Middle frontal gyrus (tissue), 1 donor: ENCODE measurements around the gene SPDYE6.
"Not testable (repeated sequence)": the region's sequence is repeated elsewhere in the genome, so short reads cannot be mapped to it uniquely, and the experiment has no call there.

Experiments used
- DNase-seq: peaks from one replicate; pipeline ENCODE4 v3.0.0-alpha.2; 2015; ENCODE audit warnings: low spot score; ENCODE audit errors: extremely low spot score

SPDYE6 gene, protein sequence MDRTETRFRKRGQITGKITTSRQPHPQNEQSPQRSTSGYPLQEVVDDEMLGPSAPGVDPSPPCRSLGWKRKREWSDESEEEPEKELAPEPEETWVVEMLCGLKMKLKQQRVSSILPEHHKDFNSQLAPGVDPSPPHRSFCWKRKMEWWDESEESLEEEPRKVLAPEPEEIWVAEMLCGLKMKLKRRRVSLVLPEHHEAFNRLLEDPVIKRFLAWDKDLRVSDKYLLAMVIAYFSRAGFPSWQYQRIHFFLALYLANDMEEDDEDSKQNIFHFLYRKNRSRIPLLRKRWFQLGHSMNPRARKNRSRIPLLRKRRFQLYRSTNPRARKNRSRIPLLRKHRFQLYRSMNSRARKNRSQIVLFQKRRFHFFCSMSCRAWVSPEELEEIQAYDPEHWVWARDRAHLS

DNA sequence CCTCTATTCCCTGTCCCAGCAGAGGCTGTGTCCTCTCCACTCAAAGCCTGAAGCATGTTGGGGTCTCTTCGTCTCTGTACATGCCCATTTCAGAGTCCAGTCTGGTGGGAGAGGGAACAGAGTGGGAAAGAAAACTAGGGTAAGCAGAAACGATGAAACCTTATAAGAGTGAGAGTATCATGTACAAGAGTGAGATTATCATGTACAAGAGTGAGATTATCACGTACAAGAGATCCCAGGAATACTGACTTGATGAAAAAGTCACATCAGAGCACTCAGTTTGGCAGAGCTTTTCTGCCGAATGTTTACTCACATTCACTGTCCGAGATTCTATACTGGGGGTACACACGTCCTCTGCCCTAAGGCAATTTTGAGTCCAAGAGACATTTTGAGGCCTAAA is at the start of gene SPDYE6:
TSS of gene SPDYE6 (minus strand) at position 101 of the 400 bp plus-strand sequence. CDS start 421 bp downstream, outside the sequence.
- DNase-seq = not testable (repeated sequence)

DNA sequence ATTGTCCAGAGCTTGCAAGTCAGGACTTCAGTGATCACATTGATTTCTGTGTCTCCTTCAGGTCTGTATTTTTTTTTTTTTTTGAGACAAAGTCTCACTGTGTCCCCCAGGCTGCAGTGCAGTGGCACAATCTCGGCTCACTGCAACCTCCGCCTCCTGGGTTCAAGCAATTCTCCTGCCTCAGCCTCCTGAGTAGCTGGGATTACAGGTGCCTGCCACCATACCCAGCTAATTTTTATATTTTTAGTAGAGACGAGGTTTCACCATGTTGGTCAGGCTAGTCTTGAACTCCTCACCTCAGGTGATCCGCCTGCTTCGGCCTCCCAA is 48.6 kb upstream of the SPDYE6 start:
- not testable (repeated sequence) for DNase-seq

DNA sequence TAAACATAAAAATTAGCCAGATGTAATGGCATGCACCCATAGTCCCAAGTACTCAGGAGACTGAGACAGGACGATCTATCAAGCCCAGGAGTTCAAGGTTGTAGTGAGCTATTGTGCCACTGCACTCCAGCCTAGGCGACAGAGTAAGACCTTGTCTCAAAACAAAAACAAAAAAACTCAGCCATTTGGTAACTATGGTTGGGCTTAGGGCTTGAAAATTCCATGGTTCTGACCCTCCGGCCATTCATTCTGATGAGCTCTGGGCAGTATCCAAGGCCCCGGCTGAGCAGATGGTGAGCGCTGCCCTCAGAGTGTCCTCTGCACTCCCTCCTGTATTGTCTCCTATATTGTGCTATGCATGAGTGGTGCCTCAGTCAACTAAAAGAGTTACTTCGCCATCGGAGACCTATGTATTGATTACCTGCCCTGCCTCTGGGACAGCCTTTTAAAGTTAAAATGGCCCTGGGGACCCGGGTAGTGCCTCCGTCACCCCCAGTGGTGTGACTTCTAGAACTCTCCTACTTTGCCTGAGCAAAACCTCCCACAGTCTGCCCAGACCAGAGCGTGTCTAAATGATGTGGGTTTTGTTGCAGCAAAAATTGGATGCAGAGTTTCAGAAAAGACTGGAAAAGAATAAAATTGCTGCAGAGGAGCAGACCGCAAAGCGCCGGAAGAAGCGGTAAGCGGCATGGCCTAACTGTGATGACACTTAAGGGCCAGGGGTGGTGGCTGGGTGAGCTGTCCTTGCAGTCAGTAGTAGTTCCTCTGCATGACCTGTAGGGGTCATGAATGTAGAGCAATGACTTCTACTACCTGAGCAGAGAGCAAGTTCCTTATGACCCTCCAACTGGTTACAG is 48.0 kb upstream of the SPDYE6 start:
- DNase-seq = no peak

DNA sequence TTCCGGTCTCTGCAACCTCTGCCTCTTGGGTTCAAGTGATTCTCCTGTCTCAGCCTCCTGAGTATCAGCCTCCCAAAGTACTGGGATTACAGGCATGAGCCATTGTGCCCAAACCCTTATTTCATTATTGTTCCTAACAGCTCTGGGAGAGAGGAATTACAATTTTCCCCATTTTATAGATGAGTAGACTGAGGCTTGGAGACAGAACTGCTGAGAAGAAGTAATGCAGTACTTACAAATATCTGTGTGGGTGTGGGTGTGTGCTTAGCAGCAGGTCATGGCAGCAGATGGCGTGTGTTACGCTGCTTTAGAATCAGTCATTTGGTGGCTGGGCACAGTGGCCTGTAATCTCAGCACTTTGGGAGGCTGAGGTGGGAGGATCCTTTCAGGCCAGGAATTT is 47.3 kb upstream of the SPDYE6 start:
- no peak for DNase-seq

DNA sequence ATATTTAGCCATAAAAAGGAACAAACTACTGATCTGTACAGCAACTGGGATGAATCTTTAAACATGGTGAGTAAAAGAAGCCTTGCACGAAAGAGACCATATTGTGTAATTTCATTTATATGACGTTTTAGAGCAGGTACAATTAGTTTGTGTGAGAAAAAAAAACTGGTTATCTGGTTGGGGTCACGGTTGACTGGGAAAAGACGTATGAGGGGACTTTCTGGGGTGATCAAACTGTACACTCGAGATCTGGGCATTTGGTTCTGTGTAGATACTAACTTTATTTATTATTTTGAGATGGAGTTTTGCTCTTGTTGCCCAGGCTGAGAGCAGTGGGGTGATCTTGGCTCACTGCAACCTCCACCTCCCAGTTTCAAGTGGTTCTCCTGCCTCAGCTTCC is 44.1 kb upstream of the SPDYE6 start:
- DNase-seq = no peak

DNA sequence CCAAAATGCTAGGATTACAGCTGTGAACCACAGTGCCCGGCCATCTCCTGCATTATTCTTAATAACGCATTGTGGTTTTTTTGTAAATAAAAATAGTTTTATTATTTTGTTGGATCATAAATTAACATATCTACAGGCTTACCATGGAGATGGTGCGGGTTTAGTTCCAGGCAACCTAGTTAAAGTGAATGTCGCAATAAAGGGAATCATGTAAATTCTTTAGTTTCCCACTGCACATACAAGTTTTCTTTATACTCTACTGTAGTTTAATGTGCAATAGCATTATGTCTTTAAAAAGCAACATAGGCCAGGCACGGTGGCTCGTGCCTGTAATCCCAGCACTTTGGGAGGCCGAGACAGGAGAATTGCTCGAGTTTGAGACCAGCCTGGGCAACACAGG is 42.3 kb upstream of the SPDYE6 start:
- DNase-seq = no peak

DNA sequence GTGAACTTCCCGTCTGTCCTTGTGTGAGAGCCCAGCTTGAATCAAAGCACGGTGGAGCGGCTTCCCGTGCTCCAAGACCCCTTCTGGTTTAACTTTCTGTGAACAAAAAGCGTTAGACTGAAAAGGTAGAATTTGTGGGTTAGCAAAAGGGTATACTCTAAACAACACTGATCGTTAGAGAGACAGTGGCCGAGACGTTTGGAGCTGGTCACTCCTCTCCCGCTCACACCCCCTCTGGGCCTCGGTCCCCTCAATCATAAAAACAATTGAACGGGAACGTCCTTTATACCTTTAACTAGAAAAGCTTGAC is 40.4 kb upstream of the SPDYE6 start:
- no peak for DNase-seq

DNA sequence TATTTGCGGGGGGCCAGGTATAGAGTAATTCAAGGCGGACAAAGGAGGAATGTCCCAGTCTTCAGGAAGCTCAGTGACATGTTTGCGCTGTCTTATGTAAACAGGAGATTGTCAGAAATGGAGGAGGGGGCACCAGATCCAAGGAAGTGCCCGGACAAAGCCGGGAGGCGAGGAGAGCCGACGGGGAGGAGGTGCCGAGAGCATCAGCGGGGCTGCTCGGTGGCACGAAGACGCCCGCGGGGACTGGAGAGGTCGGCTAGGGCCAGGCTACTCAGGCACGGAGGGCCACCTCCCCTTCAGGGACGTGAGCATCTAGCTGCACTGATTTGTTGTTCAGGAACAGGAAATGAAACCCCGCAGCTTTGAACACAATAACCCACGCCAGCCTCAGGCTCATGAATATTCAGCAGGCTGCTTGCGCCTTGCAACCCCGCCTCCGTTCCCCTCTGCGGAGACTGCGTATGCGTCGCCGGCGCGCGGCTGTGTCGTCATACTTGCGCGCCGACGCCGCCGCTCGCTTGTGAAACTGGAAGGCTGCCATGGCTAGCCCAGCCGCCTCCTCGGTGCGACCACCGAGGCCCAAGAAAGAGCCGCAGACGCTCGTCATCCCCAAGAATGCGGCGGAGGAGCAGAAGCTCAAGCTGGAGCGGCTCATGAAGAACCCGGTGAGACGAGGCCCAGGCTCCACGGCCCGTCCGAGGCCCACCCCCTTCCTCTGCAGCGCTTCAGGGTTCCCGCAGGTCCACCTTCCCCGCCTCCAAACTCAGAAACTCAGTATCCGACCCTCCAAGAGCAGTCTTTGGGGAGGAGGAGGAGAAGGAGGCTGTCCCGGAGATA is 39.8 kb upstream of the SPDYE6 start, which contains the start of gene PRKRIP1:
TSS of gene PRKRIP1 (plus strand) at position 491 of the 837 bp plus-strand sequence. CDS start at position 540, 49 bp downstream.
- DNase-seq = peak; percentile 92

DNA sequence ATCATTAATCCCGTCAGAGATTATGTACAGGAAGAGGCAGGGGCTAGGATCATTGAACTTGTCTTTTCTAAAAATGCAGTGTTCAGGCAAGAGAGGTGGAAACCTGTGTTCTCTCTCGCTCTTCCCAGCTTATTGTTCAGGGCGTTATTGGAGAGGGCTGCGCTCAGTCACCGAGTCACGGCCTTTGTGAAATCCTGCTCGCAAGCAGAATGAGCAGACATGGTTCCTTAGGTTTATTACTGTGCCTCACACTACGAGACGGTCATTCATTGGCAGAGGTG is 39.3 kb upstream of the SPDYE6 start:
- no peak for DNase-seq

DNA sequence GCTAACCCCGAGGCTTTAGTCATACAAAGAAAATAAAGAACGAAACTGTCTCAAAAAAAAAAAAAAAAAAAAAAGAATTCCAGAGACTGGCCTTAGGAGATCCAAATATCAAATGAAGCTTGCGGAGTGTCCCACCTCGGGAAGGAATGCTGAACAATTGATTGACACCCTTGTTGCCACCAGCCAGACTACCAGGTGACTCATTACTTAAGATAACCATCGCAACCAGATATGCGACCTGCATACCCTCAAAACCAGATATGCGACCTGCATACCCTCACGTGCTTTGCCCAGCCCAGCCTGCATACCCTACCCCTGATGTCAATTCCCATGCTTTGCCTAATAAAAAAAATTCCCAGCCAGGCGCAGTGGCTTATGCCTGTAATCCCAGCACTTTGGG is 37.2 kb upstream of the SPDYE6 start:
- no peak for DNase-seq

DNA sequence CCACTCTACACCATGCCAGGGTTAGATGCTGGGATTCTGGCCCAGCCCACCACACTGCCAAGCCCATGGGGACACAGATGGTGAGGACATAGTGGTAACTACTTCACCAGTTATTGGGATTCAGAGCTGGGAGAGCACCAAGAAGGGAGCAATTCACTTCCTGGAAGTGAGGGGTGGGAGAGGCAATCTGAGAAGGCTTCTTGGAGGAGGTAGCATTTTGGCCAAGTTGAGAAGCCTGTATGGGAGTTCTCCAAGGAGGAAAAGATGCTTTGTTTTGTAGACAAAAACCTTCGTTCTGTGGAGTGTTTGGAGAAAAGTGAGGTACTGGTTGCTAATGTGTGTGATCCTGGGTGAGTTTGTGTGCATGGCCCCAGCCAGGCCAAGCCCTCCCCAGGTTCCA is 36.1 kb upstream of the SPDYE6 start:
- DNase-seq = no peak

DNA sequence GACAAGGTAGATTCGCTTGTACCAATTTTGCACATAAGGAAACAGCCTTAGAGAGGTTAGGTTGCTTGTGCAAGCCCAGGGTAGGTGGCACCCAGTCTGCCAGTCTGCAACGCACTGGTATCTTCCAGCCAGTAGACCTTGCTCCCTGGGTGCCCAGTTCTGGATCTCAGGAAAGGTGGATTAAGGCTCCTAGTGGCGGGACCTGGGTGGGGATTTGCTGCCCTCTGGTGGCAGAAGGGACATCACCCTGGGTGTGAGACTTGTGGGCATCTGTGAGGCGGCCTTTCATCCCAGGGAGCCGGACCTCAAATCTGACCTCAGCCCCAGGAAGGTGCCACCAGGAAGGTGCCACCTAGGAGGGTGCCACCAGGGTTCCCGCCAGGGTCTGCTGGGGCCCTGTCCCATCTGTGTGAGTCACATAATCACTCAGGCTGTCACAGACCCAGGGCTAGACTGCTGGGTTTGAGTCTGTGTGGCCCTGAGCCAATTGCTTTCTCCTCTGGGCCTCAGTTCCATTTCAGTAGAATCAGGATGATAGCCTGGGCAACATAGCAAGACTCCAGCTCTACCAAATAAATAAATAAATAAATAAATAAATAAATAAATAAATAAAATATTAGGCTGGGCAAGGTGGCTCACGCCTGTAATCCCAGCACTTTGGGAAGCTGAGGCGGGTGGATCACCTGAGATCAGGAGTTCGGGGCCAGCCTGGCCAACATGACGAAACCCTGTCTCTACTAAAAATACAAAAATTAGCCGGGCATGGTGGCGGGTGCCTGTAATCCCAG is 34.6 kb upstream of the SPDYE6 start:
- DNase-seq = peak; percentile 29

DNA sequence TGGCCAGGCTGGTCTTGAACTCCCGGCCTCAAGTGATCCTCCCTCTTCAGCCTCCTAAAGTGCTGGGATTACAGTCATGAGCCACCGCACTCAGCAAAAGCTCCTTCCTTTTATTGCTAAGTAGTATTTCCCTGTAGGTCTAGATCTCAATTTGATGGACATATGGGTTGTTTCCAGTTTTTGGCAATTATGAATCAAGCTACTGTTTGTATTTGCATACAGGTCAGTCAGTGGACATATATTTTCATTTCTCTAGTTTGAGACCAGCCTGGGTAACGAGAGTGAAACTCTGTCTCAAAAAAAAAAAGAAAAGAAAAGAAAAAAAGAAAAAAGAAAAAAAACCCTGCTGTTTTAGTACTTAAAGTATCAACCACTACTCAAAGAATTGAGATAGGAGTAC is 33.6 kb upstream of the SPDYE6 start:
- no peak for DNase-seq

DNA sequence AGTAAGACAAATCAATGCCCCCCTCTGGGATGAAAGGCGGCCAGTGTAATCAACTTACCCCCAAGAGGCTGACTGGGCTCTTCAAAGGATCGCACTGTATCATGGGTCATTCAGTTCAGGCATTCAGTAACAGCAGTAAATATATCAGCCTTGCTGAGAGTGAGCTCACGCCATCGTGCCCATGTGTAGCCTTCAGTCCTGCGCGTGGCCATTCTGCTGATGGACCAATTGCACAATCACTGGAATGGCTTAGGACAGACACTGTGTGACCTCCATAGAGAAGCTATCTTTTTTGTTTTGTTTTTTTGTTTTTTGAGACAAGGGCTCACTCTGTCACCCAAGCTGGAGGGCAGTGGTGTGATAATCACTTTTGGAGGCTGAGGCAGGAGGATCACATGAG is 30.8 kb upstream of the SPDYE6 start:
- no peak for DNase-seq

DNA sequence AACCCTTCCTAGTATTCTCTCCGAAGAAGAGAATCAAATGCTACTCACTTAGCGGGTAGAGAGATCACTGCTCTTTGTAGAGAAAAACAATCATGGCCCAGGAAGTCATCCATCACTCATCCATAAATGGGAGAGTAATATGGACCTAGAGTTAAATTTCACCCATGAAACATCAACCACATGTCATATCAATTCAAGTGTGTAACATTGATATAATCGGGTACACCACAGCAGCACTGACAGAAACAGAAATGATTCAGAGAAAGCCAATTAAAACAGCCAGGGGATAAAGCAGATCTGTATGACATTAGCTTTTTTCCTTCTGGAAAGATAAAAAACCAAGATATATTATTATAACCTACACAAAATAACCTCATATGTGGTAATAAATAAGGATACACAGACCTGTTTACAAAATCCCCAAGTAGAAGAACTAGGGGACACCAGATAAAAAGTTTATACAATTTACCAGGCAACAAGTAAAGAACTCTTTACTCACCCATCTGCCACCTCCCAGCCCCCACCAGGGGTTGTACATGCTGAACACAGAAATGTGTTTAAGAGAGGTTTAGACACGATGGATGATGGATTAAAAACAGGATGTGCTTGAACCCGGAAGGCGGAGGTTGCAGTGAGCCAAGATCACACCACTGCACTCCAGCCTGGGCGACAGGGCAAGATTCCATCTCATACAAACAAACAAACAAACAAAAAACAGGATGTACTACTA is 25.6 kb upstream of the SPDYE6 start:
- not testable (repeated sequence) for DNase-seq

DNA sequence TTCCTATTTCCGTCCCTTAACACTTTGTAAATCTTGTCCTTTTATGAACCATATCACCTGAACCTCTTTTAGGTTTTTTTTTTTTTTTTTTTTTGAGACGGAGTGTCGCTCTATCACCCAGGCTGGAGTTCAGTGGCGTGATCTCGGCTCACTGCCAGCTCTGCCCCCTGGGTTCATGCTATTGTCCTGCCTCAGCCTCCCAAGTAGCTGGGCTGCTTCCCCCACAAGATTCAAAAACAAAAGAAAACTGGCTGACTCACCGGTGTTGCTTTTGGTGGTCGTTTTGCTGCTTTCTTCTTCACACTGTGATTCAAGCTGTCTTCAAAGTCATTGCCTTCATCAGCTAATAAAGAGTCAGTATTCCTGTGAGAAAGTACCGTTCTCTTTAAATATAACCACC is 24.6 kb upstream of the SPDYE6 start:
- not testable (repeated sequence) for DNase-seq

DNA sequence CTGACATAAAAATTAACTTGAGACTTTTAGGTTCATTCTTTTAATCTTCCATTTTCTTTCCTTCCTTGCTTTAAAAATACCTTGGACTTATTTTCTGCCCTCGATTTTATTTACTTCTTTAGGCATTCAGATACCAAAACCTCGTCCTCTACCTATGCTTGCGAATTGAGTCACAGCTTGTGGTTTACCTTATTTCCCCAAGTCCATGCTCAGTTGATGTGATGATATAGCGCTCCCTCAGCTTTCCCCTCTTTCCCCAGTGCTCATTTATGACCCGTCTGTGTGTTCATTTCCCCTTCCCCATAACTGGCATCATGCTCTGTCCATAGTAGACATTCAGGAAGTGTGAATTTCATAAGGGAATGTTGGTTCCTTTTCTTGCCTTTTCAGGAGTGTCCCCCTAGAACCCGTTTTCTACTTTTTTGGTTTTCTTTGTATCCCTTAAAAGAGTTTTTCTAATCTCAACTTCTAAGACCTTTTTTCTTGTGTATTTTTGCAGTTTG is 20.8 kb upstream of the SPDYE6 start:
- no peak for DNase-seq

DNA sequence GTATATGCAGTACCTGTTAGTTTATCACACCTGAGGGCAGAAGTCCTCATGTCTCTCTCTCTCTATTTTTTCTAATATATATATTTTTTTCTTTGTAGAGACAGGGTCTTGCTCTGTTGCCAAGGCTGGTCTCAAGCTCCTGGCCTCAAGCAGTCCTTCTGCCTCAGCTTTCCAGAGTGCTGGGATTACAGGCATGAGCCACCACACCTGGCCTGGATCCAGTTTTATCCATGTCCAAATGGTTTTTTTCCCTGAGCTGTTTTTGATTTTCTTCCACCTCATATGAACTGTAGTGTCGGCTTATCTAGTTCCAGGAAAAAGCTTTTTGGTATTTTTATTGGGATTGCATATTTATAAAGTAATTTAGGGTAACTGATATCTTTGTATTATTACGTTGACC is 16.6 kb upstream of the SPDYE6 start:
- DNase-seq = not testable (repeated sequence)

DNA sequence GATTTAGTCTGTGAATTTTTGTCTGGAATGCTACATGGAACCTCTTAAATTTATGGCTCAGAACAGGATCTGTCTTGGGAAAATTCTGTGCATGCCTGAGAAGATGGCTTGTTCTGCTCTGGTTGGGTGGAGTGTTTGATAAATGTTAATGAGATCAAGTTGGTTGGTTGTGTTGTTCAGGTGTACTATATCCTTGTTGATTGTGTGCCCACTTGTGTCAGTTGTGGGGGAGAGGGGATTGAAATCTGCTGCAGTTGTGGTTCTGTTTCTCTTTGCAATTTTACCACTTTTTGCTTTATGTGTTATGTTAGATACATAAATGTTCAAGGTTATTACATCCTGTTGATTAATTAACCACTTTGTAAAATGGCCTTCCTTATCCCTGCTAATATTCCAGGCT is 13.8 kb upstream of the SPDYE6 start:
- not testable (repeated sequence) for DNase-seq

DNA sequence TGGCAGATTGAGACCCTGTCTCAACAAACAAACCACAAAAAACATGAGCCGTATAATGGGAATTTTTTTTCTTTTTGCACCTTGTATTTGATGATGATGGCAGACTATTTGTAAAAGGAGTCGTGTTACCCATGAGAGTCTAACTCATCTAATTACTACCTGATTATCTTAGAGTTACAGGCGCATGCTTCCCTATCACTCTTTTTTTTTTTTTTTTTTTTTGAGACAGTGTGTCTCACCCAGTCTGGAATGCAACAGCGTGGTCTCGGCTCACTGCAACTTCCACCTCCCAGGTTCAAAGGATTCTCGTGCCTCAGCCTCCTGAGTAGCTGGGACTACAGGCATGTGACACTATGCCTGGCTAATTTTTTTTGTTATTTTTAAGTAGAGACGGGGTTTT is 9.1 kb upstream of the SPDYE6 start:
- not testable (repeated sequence) for DNase-seq
